Activated effector memory CD4-positive, alpha-beta T cell treated with Interleukin-2 at 50 U/mL for 16 hours (primary cell): ENCODE measurements around the gene PJA2.

ENCODE experiments used
- DNase-seq: peaks from one replicate; pipeline ENCODE4 v3.0.0-alpha.2; 2020

Gene PJA2

DNA sequence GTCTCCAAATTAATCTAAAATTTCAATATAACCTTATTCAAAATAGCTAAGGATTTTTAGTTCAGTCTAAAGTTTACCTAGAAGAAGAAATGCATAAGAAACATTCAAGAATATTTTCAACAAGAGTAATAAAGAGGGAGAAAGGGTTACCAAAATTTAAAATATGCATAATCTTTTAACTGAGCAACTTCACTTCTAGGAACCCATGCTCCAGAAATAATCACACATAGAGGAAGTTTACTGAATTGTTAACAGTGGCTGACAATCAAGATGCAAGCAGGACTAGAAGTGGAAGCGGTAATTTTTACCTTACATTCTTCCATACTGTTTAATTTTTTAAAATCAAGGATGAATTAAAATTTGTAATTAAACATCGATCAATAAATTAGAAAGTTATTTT lies 1.9 kb downstream of the PJA2 start:
- DNase-seq: no peak

- no peak for DNase-seq
These were observed 3.1 kb downstream of the PJA2 start for GRCh38 chr5:109406719-109407118.

- no peak for DNase-seq
These were observed 5.3 kb downstream of the PJA2 start for GRCh38 chr5:109404428-109404960.

- no peak for DNase-seq
These were observed 6.3 kb downstream of the PJA2 start for GRCh38 chr5:109403469-109403868.

GRCh38 chr5:109399092-109399759 lies 10.5 kb downstream of the PJA2 start:
- DNase-seq: no peak

GRCh38 chr5:109396965-109397364 lies 12.8 kb downstream of the PJA2 start:
- no peak for DNase-seq

DNA sequence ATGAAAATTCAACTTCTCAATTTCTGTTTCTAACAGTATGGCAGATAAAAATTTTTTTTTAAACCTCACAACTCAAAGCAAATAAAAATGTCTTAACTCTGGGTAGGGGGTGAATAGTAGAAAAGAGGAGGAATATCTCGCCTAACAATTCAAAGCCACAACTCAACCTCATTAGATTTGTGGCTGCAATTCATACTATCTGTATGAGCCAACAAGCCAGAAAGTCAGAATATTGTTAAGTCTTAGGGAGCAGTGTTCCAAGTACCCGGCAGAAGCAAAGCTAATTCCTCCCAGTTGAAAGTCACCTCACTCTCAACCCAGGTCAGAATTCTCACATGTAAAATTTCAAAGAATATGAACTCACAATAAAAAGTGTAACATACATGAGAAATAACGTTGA lies 15.0 kb downstream of the PJA2 start:
- no peak for DNase-seq

- DNase-seq: no peak
These were observed 19.6 kb downstream of the PJA2 start for GRCh38 chr5:109390188-109390587.

DNA sequence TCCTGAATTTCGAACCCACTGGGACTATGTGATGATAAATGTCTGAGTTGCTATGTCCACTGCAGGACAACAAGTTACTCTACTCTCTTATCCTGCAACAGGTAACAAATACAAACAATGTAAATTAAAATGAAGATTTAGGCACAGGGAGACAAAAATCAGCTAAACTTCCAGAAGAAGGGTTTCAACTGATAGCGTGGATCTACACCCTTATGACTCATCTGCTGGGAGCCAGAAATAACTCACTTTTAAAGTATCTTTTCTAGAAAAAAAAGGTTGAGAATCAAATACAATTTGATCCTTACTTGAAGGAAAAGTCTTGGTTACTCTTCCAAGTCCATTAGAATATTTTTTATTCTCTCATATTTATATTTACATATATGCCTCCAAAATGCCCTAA lies 21.4 kb downstream of the PJA2 start:
- DNase-seq: no peak

DNA sequence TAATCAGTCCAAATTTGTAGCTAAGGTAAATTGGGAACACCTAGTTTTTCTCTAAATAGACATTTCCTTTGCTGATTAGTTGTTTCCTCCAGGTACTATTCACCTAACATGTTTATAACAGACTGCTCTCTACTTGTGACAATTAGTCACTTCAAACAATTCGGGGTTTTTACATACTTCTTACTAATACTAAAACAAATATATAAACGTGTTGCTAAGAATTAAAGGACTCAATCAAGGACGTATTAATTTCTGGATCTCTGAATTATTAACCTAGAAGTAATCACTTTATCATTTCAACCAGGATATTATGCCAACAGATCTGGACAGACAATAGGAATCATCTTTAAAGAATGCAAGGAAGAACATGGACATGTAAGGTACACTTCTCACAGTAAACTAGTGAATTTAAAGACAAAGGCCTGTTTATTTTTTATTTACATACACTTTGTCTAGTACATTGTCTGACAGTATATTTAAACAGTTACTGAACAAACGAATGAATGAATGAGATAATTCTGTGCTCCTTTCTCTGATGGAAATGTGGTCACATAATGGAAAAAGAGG lies 22.3 kb downstream of the PJA2 start:
- no peak for DNase-seq

GRCh38 chr5:109378095-109378494 lies 31.7 kb downstream of the PJA2 start:
- DNase-seq: no peak

- no peak for DNase-seq
These were observed 35.1 kb downstream of the PJA2 start for GRCh38 chr5:109374625-109375024.

DNA sequence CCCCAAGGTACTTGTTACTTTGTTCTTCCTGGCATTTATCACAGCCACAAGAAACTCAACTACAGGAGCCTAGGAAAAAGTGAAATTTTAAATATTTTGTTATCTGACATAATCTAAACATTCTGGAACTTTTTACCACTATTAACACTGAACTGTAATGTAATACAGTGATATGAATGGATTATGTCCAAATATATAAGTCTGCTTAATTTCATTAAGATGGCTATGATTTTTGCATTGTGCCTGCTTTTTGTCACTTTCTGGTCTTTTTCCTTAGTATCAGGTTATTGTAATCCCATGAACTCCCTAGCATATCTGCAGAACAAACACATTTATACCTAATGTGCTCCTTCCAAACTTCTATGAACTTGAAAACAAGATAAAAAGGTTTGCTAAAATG lies 35.8 kb downstream of the PJA2 start:
- DNase-seq: no peak

GRCh38 chr5:109370343-109370742 lies 39.4 kb downstream of the PJA2 start:
- DNase-seq: no peak

GRCh38 chr5:109365653-109366052 lies 44.1 kb downstream of the PJA2 start:
- no peak for DNase-seq

DNA sequence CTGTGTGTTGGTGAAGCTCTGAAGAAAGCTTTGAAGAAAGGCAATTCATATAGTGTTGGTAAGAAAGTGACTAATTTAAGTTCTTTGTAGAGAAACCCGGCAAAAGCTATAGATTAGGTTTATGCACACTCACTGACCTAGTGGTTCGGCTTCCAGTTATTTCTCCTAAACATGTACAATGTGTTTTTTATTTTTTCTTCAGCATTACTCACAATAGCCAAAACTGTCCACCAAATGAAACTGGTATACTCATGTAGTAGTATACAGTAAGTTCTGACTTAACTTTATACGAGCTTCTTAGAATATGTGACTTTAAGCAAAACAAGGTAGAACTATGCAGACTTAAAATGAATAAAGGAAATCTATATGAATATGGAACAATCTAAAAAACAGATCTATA lies 44.8 kb downstream of the PJA2 start:
- no peak for DNase-seq

DNA sequence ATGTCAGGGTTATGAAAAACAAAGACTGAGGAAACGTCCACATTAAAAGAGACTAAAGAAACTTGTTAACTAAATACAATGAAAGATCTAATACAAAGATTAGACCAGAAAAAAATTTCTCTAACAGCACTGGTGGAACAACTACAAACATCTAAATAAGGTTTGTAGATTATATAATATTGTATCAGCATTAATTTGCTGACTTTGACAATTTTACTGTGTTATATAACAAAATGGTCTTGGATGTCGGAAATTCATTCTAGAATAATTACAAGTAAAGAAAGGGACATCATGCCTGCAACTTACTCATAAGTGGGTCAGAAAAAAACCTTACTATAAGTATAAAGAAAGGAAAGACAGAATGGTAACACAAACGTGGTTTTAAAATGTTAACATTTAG lies 50.1 kb downstream of the PJA2 start:
- no peak for DNase-seq

DNA sequence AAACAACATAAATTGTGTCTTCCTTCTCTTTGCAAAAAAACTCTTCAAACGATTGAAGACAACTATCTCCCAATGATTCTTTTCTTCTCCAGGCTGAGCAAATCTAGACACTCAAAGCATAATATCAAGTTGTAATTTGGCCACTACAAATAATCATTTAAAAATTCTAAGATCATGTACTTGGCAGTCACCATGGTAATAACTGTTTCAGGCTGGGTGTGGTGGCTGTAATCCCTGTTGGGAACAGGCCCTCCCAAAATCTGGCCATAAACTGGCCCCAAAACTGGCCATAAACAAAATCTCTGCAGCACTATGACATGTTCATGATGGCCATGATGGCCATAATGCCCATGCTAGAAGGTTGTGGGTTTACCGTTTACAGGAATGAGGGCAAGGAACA lies 52.0 kb downstream of the PJA2 start:
- DNase-seq: no peak

GRCh38 chr5:109354761-109355160 lies 55.0 kb downstream of the PJA2 start:
- no peak for DNase-seq

- no peak for DNase-seq
These were observed 57.5 kb downstream of the PJA2 start for GRCh38 chr5:109351988-109352864.

DNA sequence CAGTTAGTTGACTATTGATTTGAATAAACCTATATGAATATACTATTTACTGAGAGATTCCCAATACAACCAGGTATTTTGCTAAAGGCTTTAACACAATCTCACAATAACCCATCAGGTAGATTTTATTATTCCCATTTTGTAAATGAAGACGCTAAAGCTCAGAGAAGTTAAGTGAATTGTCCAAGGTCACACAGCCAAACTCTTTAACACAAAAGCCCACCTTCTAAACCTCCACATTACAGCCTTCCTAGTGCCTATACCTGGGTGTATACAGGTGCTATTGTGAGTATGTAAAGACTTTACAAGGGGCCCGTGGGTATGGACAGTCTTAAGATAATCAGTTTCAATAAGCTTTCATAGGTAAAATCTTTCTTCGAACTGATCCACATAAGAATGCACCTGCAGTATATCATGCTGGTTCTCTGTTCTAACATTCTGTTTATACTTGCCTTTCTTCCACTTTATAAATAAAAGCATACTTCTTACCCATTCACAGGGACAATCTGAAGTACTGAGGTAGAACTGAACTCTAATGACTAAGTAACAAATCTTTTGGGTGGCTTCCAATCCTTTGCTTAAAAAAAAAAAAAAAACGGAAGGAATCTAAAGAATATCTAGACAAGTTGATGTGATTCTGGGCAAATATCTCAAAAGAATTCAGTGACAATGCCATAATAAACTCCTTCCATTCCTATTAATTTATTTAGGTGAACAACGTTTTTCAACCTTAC lies 59.1 kb downstream of the PJA2 start:
- DNase-seq: no peak

GRCh38 chr5:109349388-109349787 lies 60.4 kb downstream of the PJA2 start:
- no peak for DNase-seq

DNA sequence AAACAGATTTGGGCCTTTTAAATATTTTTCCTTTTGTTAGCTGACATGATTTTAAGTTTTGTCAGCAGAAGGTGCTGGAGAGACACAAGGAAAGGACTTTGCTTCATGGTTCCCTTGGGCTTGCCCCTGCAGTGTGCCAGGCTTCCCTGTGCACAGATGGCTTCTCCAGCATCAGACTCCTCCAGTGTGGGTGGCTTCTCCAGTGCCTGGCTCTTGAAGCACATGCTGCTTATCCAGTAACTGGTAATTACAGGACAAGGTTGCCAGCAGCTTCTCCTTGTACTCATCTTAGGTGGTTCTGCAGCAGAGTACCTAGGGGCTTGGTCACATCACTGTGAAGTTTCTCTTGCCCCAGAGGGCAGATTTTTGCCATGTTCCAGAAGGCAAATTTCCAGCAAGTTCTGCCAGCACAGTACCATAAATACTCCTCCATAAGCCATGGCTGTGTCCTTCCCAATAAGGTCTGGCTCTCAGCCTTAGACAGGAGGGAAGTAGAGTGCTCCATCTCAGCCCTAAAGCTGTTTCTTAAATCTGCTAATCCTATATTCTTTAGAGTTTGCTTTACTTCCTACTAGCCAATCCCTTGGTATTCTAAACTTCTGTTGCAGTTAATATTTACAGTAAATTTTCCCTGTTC lies 62.4 kb downstream of the PJA2 start:
- DNase-seq: no peak
